Measurements from ENCODE around the gene ARHGAP42.

ARHGAP42 gene

GRCh38 chr11:100687054-100687629 is at the start of gene ARHGAP42:
Gene ARHGAP42 (plus strand): TSS chr11:100687288. CDS start chr11:100687679, 391 bp downstream.
- H3K4me1 ChIP-seq, result peaks cover 0 to 47% (median 12%) of the 10 kb centered on the region in 4 donors
- DNase-seq, result peak; percentile 67 to 81
- no peaks in the 10 kb centered on the region for H3K27me3 ChIP-seq
- no peak for TF ChIP-seq CTCF (IDR thresholded peaks at IDR 0.05)
- no peaks in the 10 kb centered on the region for H3K36me3 ChIP-seq
- intact Hi-C loops (cut with DNase I; ENCODE audit: low total_unique reads), result loop anchor here (10.0 kb wide), 1 partner anchor 438 kb away; the partner anchor contains the start of gene PGR
- peak within 1 kb of the TSS; percentile 83 to 89 for H3K27ac ChIP-seq
- H3K4me3 ChIP-seq, result peak within 1 kb of the TSS; percentile 76 to 82
- H3K9me3 ChIP-seq, result no peaks in the 10 kb centered on the region

GRCh38 chr11:100637706-100638105 is 49.4 kb upstream of the ARHGAP42 start:
- H3K27me3 ChIP-seq, result no peaks in the 10 kb centered on the region
- no peak for TF ChIP-seq CTCF (IDR thresholded peaks at IDR 0.05)
- H3K4me3 ChIP-seq, result no peak overlapping the region
- no peak for DNase-seq
- no peaks in the 10 kb centered on the region for H3K36me3 ChIP-seq
- intact Hi-C loops (cut with DNase I; ENCODE audit: low total_unique reads), result no loop called here
- H3K9me3 ChIP-seq, result no peaks in the 10 kb centered on the region
- peaks cover 0 to 11% (median 2%) of the 10 kb centered on the region in 4 donors for H3K4me1 ChIP-seq
- no peak overlapping the region for H3K27ac ChIP-seq

GRCh38 chr11:100638648-100639047 is 48.4 kb upstream of the ARHGAP42 start:
- Histone ChIP-seq H3K4me1 (peaks cover 0 to 2% (median 0%) of the 10 kb centered on the region in 4 donors), H3K36me3 (no peaks in the 10 kb centered on the region), H3K4me3 (no peak overlapping the region), H3K27me3 (no peaks in the 10 kb centered on the region), H3K27ac (no peak overlapping the region), H3K9me3 (no peaks in the 10 kb centered on the region)
- TF ChIP-seq CTCF (IDR thresholded peaks at IDR 0.05), result no peak
- no peak for DNase-seq
- intact Hi-C loops (cut with DNase I; ENCODE audit: low total_unique reads), result no loop called here

GRCh38 chr11:100639140-100639539 is 47.9 kb upstream of the ARHGAP42 start:
- no peaks in the 10 kb centered on the region for H3K36me3 ChIP-seq
- no peaks in the 10 kb centered on the region for H3K9me3 ChIP-seq
- no peak overlapping the region for H3K4me3 ChIP-seq
- no peak for TF ChIP-seq CTCF (IDR thresholded peaks at IDR 0.05)
- no peak for DNase-seq
- H3K27me3 ChIP-seq, result no peaks in the 10 kb centered on the region
- no peaks in the 10 kb centered on the region for H3K4me1 ChIP-seq
- intact Hi-C loops (cut with DNase I; ENCODE audit: low total_unique reads), result no loop called here
- no peak overlapping the region for H3K27ac ChIP-seq

- intact Hi-C loops (cut with DNase I; ENCODE audit: low total_unique reads), result no loop called here
- Histone ChIP-seq H3K4me3 (no peak overlapping the region), H3K36me3 (no peaks in the 10 kb centered on the region), H3K9me3 (no peaks in the 10 kb centered on the region), H3K27ac (no peak overlapping the region), H3K4me1 (no peaks in the 10 kb centered on the region), H3K27me3 (no peaks in the 10 kb centered on the region)
- no peak for TF ChIP-seq CTCF (IDR thresholded peaks at IDR 0.05)
- no peak for DNase-seq
Observed at GRCh38 chr11:100640071-100640470, 47.0 kb upstream of the ARHGAP42 start.

- Histone ChIP-seq H3K4me1 (no peaks in the 10 kb centered on the region), H3K27me3 (no peaks in the 10 kb centered on the region), H3K9me3 (no peaks in the 10 kb centered on the region), H3K36me3 (no peaks in the 10 kb centered on the region), H3K27ac (no peak overlapping the region), H3K4me3 (no peak overlapping the region)
- no peak for DNase-seq
- TF ChIP-seq CTCF (IDR thresholded peaks at IDR 0.05), result no peak
- intact Hi-C loops (cut with DNase I; ENCODE audit: low total_unique reads), result no loop called here
Observed at GRCh38 chr11:100640646-100641045, 46.4 kb upstream of the ARHGAP42 start.
